UCSD-AML1 (cell line): Measurements from ENCODE around the gene CHST1.

Experiments
- DNase-seq: peaks from one replicate; lab custom pipeline; 2025; ENCODE audit not compliant: unreplicated experiment; lab: John Stamatoyannopoulos, UW

Gene CHST1, protein sequence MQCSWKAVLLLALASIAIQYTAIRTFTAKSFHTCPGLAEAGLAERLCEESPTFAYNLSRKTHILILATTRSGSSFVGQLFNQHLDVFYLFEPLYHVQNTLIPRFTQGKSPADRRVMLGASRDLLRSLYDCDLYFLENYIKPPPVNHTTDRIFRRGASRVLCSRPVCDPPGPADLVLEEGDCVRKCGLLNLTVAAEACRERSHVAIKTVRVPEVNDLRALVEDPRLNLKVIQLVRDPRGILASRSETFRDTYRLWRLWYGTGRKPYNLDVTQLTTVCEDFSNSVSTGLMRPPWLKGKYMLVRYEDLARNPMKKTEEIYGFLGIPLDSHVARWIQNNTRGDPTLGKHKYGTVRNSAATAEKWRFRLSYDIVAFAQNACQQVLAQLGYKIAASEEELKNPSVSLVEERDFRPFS

DNA sequence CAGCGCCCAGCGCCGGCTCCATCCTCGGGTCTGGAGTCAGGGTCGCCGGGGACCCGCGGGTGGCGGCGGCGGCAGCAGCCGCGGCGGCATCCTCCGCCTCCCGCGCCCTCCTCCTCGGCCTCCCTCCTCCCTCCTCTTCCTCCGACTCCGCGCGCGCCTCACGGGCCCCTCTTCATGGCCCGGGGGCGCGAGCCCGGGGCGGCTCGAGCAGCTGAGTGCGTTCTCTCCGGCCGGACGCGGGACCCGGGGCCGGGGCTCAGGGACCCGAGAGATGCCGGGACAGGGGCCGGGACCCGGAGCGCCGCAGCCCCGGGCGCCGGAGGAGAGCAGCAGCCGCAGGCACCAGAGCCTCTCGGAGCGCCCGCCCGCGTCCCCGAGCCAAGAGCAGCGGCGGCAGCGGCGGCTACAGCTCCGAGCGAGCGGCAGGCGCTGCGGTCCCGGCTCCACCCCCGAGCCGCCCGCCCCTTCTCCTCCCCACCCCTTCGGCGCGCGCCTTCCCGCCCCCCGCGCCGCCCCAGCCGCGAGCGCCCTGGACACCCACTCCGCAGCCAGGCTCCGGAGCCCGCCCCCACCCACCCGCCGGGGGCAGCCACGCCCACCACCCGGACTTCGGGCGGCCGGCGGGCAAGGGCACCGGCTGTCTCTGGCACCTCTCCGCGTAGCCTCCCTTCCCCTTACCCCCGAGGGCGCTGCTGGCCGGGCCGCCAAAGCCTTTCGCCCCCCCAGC is at the start of gene CHST1:
Gene CHST1, minus strand, starts transcription at position 417 of the 727 bp plus-strand sequence. CDS start 14,699 bp downstream, outside the sequence.
- DNase-seq = no peak

- no peak for DNase-seq
These were observed 48.2 kb upstream of the CHST1 start for GRCh38 chr11:45713573-45713972.

DNA sequence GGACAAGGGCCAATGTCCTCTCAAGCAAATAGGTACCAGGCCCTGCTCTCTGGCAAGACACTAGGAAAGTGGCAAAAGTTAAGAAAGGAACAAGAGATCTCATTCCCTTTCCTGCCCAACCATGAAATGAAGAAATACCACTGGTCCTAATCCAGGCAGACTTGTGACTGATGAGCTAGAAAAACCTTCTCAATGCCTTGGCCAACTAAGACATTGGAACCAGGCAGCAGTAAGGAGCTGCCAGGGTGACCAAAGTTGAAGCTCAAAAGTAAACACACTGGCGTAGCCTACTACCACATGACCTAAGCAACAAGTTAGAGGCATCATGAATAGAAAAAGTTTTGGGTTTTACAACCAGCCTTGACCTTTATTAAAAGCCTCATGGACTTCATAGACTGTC is 45.1 kb upstream of the CHST1 start:
- no peak for DNase-seq

DNA sequence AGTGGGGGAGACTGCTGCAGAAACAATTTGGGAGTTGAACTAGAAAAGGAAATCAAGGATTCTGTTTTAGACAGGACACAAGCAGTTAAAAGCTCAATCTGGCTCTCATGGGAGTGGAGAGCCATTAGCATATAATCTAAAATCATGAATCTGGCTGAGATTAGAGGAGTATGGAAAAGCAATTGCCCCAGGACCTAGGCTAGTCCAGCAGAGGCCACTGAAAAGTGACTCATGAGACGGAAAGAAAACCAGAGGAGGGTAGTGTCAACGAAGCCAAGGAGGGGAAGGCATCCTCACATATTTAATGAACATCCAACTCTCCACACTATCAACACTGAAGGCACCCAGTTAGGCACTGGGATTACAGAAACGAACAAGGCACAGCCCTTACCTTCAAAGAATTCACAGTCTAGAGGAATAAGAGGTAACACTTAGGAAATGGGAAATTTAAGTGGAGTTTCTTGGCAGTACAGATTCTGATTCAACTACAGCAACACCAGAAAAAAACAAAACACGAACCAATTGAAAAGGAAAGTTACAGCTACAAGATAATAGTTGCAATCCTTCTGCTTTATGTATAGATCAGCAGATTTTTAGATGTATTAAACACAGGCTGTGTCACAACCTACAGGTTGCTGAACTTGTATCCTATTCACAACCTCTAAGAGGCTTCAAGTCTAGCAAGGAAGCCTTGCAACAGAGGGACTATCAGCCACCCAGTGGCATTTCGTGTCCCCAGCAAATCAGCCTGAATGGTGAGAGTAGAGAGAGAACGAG is 43.7 kb upstream of the CHST1 start:
- no peak for DNase-seq

- DNase-seq = no peak
These were observed 39.2 kb upstream of the CHST1 start for GRCh38 chr11:45704635-45705034.

DNA sequence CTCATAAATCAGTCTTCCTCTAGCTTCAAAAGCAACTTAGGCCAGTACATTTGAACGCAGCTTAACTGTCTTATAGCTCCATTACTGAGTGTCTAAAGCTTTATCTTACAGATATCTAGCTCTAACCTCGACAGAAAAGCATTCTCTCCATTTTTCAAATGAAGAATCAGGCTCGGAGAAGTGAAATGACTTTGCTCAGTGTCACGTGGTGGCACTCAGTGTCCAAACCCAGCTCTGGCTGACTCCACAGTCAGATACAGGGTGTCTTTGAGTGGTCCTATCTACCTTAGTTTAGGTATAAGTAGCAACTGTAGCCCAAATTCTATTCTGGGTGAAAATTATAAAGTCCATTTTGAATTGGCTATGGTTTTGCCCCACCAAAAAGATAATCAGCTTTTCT is 38.7 kb upstream of the CHST1 start:
- no peak for DNase-seq

- no peak for DNase-seq
These were observed 37.1 kb upstream of the CHST1 start for GRCh38 chr11:45702511-45702910.

DNA sequence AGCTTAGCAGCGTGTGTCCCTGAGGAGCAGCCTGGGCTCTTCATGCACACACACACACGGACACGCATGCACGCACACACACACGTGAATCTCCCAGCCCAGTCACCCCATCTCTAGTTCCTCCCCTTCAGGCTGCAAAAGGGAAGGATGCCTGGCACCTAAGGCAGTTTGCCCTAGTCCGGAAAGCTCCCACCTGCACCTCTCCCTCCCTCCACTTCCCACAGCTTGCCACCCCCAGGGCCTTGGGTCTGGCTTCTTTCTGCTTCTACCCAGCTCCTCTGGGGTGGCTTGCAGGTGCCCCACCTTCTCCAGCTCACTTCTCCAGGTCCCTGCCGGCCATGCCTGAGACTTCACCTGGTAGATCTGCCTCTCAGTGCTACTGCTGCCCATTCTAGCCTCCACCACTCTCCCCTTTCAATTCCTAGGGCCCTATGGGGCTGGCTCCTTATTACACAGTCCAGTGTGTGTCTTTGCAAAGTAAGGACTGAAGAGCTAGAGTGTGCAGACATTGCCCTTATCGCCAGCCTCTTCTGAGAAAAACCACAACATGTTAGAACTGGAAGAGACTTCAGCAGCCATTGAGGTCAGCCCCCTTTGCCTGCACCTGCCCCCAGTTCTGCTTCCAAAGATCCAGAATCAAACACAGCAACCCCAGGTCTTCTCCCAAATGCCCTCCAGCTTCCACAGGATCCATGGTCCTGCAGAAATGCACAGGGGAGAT is 33.5 kb upstream of the CHST1 start:
- no peak for DNase-seq

DNA sequence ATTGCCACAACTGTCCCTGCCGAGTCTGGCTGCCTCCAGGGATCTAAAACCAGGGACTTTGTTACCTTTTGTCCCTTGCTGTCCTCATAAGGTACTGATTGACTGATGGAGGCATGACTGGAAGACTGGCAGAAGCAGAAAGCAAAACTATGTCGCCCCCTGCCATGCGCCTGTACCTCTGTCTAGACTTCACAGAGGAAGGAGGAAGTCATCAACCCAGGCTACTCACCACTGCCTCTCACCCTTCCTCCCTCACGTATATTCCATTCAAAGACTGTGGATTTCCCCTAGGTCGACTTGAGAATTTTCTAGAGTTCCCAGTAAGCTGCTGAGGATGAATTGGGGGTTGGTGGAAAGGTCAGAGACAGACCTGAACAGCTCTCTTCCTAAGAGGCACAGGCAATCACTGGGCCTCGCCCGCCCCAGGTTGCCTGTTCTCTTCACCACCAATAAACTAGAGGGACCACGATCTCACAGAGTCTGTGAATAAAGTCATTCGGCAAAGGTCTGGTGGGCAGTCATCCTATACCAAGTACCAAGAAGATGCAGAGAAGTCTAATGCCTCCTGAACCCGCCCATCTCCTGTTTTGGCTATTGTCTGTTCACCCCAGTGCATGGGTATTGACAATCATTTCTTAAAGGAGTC is 27.5 kb upstream of the CHST1 start:
- DNase-seq = no peak

DNA sequence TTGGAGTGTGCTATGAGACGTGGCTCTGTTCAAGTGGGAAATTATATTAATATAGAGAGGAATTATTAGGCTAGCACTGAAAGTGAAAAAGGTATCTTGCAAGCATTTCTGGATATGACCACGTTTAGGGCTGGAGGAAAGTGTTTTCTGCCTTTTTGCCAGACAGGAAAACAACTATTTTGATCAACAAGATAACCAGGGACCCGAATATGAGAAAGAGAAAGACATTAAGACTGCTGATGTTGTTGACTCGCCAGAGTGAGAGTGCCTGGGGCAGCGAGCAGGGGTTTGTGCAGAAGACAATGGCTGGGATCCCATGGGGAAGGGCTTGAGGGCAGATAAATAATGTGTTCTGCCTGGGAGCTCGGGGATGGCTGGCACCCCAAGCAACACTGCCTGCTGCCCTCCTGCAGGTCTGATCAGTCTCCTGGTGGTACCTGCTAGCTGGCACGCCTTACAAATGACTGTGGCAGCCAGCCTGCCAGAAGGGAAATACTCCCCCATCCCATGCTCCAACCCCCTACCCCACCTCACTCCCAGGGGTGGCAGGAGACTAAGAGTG is 23.1 kb upstream of the CHST1 start:
- no peak for DNase-seq

DNA sequence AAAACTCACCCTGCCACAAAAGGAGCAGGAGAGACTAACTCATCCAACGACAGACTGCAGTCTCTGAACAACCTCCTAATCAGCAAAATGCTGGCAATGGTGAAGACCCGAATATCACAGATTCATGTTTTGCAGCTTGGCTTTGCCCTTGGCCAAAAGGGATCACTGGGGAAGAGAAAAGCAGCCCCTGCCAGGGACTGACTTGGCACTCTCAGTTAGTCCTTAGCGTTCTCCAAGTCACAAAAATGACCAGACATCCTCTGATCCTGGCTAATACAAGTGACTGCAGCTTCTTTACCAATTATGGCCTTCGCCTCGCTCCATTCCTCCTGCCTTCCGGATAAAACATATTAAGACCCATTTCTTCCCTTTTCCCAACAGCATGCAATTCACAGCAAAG is 22.4 kb upstream of the CHST1 start:
- DNase-seq = no peak

DNA sequence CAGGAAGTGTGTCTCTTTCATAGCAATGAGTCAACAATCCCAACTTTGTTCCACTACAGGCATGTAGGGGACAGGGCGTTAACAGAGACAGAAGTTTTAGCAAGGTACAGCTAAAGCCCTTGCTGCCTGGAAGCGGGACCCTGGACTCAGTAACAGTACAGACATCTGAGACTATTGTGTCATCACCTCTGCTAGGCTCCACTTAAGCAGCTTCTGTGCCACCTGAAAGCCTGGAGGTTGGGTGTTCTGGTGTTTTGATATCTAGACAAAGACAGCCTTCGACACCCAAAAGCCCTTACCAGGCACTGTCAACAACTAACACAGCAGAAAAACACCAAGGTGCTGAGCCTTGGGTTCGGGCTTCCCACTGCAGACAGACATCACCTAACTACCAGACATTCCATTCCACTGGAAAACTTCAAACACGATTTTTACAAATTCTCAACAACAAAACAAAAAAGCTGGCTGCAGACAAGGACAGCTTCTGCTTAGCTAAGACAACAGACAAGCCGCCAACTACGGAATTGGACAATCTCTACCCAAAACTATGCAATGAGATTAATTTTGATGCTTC is 20.6 kb upstream of the CHST1 start:
- DNase-seq = no peak

- no peak for DNase-seq
These were observed 19.0 kb upstream of the CHST1 start for GRCh38 chr11:45684440-45684839.

GRCh38 chr11:45683271-45684058 is 18.0 kb upstream of the CHST1 start:
- no peak for DNase-seq

- no peak for DNase-seq
These were observed 14.4 kb upstream of the CHST1 start for GRCh38 chr11:45679806-45680205.

DNA sequence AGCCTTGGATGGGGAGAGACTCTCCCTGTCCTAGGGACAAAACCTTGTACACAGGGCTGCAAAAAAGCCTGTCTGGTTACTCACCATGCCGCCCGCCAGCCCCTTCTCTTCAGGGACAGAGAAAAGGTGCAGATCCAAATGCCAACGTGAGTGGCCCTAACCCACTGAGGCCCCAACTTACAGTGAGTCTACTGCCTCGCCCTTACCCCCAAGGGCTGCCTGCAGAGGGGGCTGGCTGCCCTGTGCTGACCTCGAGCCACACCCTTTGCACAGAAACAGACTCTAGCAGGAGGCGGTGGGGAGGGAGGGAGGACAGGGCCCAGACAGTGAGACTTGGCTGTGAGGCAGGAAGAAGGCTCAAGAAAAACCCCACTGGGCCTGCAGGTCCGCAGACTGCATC is 13.6 kb upstream of the CHST1 start:
- DNase-seq = no peak

- no peak for DNase-seq
These were observed 12.5 kb upstream of the CHST1 start for GRCh38 chr11:45677770-45678512.

GRCh38 chr11:45676522-45677095 is 11.2 kb upstream of the CHST1 start:
- no peak for DNase-seq
